ENCODE measurements around the gene CAMTA1. TPM values are rescaled to one million over a fixed set of nuclear protein-coding genes. Genes with fewer than 3 reads are reported as not detected.

CAMTA1 gene
- total RNA-seq, 4 donors from 2014 or later: 57.4 to 88.3 (median 62.1) TPM

DNA sequence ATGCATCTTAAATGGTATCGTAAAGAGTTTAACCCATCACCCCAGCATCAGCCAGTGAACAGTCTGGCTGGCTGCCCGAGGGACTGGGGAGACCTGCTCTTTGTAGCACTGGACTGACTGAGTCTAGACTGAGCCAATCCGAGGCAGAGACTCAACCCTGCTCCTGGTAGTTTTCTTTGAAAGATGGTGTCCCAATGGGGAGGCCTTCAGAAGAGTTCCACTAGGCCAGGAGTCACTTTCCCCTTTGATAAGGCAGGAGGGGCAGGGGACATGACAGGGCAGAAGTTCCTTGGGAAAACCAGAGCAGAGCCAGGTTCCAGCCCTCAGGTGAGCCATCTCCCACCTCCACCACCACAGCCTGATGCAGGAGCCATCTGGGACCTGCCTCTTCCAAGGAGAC, 203.5 kb downstream of the CAMTA1 start:
- TF ChIP-seq POLR2A (IDR thresholded peaks at IDR 0.05): no peak
- TF ChIP-seq, protein P1, sequence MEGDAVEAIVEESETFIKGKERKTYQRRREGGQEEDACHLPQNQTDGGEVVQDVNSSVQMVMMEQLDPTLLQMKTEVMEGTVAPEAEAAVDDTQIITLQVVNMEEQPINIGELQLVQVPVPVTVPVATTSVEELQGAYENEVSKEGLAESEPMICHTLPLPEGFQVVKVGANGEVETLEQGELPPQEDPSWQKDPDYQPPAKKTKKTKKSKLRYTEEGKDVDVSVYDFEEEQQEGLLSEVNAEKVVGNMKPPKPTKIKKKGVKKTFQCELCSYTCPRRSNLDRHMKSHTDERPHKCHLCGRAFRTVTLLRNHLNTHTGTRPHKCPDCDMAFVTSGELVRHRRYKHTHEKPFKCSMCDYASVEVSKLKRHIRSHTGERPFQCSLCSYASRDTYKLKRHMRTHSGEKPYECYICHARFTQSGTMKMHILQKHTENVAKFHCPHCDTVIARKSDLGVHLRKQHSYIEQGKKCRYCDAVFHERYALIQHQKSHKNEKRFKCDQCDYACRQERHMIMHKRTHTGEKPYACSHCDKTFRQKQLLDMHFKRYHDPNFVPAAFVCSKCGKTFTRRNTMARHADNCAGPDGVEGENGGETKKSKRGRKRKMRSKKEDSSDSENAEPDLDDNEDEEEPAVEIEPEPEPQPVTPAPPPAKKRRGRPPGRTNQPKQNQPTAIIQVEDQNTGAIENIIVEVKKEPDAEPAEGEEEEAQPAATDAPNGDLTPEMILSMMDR (IDR thresholded peaks at IDR 0.05): no peak
- Histone ChIP-seq H3K4me3 (no peak overlapping the region), H3K4me1 (no peaks in the 10 kb centered on the region), H3K27ac (no peak overlapping the region), H3K36me3 (no peaks in the 10 kb centered on the region), H3K9me3 (no peaks in the 10 kb centered on the region), H3K27me3 (no peaks in the 10 kb centered on the region)
- DNase-seq: no peak

DNA sequence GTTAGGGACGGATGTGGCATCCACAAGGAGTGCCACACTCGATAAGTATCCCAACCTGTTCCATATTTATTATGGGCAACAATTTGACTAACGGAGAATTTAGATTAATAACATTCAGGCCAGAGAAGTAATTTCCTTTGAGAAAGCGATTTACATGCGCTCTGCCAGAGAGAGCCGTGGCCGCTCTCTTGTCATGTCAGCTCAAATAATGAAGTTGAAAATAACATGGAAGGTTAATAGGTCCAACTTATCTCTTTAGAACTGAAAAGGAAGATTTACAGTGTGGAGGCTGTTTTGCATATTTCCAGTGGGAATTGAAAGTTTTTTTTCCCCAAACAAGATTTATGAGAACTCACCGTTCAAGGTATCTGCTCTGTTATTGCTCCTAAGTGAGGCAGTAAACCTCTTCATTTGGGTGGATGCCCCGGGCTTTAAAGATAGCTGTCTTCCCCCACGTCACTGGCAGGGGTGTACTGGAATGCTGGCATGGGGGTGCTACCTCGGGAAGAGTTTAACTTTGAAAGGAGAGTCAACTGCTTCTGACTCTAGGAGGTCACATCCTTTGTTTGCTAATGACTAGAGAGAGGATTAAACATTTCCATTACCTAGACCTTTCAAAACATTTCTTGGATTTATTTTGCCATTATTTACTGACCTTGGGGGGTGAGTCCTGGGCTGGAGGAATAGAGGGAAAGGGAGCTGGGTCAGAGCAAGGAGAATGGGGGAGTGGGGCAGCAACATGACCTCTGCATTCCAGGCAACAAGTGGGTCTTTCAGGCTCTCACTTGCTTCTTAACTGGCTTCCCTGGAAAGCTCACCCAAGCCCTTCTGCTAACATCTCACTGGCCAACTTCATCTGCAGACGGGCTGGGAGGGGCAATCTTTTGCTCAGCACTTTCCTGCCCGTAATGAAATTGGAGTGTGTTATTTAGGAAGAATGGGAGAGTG, 204.2 kb downstream of the CAMTA1 start:
- no peak for DNase-seq
- no peak overlapping the region for H3K27ac ChIP-seq

DNA sequence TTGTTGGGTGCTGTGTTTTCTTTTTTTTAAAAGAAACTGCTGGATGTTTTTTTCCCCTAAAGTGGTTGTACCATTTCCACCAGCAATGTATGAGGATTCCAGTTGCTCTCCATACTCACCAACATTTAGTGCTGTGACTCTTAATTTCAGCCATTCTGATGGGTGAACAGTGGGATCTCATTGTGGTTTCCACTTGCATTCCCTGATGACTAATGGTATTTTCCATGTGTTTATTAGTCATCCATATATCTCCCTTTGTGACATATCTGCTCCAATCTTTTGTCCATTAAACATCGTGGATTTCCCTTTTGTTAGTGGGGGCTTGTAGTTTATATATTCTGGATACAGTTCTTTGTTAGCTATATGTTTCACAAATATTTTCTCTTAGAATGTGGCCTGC, 206.0 kb downstream of the CAMTA1 start:
- Histone ChIP-seq H3K27me3 (no peaks in the 10 kb centered on the region), H3K36me3 (no peaks in the 10 kb centered on the region), H3K9me3 (no peaks in the 10 kb centered on the region), H3K27ac (no peak overlapping the region), H3K4me3 (no peak overlapping the region), H3K4me1 (no peaks in the 10 kb centered on the region)
- TF ChIP-seq, protein P1 (IDR thresholded peaks at IDR 0.05): no peak
- TF ChIP-seq POLR2A (IDR thresholded peaks at IDR 0.05): no peak
- no peak for DNase-seq

More for the DNA sequence above, 204.2 kb downstream of the CAMTA1 start:
- Histone ChIP-seq H3K4me1 (no peaks in the 10 kb centered on the region), H3K36me3 (no peaks in the 10 kb centered on the region), H3K4me3 (no peak overlapping the region), H3K27me3 (no peaks in the 10 kb centered on the region), H3K9me3 (no peaks in the 10 kb centered on the region)
- TF ChIP-seq, protein P1 (IDR thresholded peaks at IDR 0.05): no peak
- TF ChIP-seq POLR2A (IDR thresholded peaks at IDR 0.05): no peak

DNA sequence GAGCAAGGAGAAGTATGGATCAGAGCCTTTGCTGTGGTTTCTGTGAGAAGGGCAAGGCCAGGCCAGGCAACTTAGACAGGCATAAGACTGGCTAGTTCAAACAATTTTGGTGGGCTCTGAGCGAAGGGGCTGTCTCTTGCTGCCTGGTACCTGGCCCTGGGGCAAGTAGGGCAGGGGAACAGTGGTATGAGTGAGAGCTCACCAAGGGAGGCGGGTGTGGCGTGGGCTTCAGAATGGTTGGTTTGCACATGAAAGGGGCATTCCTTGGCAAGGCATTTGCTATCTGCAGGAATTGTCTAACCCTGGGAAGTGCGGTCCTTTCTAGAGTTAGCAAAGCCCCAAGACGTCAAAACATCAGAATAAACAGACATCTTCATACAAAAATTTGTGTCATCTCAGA, 210.5 kb downstream of the CAMTA1 start:
- H3K4me1 ChIP-seq: no peaks in the 10 kb centered on the region
- TF ChIP-seq POLR2A (IDR thresholded peaks at IDR 0.05): no peak
- TF ChIP-seq, protein P1 (IDR thresholded peaks at IDR 0.05): no peak

DNA sequence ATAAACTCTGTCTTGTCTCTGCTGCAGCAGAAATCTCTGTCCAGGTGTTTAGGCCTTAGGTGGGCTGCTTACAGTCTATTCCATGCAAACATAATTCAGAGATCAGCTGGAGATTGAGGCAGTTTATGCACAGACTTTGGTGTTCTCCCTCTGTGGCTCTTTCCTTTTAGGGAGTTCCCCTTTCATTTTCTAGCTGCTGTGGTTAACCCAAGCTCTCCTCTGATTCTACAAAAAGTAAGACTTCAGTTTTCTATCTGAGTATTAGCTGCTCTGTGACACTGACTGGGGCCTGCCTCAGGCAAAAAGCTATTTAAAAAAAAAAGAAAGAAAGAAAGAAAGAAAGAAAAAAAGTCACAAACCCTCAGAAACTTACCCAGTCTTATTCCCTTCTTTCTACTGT, 211.1 kb downstream of the CAMTA1 start:
- TF ChIP-seq, protein P1 (IDR thresholded peaks at IDR 0.05): no peak
- TF ChIP-seq POLR2A (IDR thresholded peaks at IDR 0.05): no peak
- DNase-seq: no peak
- Histone ChIP-seq H3K4me3 (no peak overlapping the region), H3K4me1 (no peaks in the 10 kb centered on the region), H3K27me3 (no peaks in the 10 kb centered on the region), H3K9me3 (no peaks in the 10 kb centered on the region), H3K36me3 (no peaks in the 10 kb centered on the region), H3K27ac (no peak overlapping the region)

More for the DNA sequence above, 210.5 kb downstream of the CAMTA1 start:
- Histone ChIP-seq H3K4me3 (no peak overlapping the region), H3K9me3 (no peaks in the 10 kb centered on the region), H3K36me3 (no peaks in the 10 kb centered on the region), H3K27me3 (no peaks in the 10 kb centered on the region), H3K27ac (no peak overlapping the region)
- DNase-seq: no peak
